ENCODE data around the gene BCAM.

BCAM gene

DNA sequence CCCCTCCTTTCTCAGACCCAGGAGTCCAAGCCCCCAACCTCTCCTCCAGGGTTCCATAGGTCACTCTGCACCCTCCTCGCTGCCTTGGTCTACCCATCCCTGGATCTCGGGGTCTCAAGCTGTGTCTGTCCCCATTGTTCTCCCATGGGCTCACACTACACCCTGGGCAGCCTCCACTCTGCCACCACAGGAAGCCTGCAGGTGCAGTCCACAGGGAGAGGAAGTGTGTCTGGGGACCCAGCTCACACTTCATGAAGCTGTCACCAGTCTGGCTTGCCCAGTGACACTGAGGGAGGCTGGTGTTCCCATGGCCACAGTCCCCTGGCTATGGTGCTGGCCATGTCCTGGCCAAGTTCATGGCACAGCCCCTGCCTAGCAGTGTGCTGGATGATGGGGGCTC, 42.5 kb downstream of the BCAM start:
- Histone ChIP-seq H3K4me1 (ENCODE audit: control insufficient read depth, low read length) (peaks cover under 1% of the 10 kb centered on the region; the same call in 1 of the 2 replicates), H3K9me3 (ENCODE audit: control insufficient read depth, insufficient read depth, low read length) (no peaks in the 10 kb centered on the region), H3K4me2 (ENCODE audit: low read length) (no peak overlapping the region), H3K36me3 (ENCODE audit: control insufficient read depth, low read length) (no peaks in the 10 kb centered on the region), H3K27ac (ENCODE audit: low read depth, low read length) (no peak overlapping the region), H3F3A (ENCODE audit: control insufficient read depth, insufficient read depth) (peaks cover 3% of the 10 kb centered on the region; the same call in 1 of the 2 replicates), H3K27me3 (ENCODE audit: control insufficient read depth, low read length) (peaks cover 46% of the 10 kb centered on the region), H3K79me2 (ENCODE audit: control insufficient read depth, low read length) (no peaks in the 10 kb centered on the region), H4K20me1 (ENCODE audit: control insufficient read depth, insufficient read depth, low read depth, low read length) (peaks cover 6% of the 10 kb centered on the region; the same call in 1 of the 2 replicates), H3K4me3 (ENCODE audit: low read length) (no peak overlapping the region), H3K9me2 (replicated peaks; ENCODE audit: control insufficient read depth, low read length) (no peaks in the 10 kb centered on the region)
- TF ChIP-seq EZH2phosphoT487 (IDR thresholded peaks at IDR 0.05; ENCODE audit: borderline replicate concordance, low read length) (no peak), CTCF (IDR thresholded peaks at IDR 0.05; ENCODE audit: low read depth, low read length, poor library complexity, severe bottlenecking) (no peak)

DNA sequence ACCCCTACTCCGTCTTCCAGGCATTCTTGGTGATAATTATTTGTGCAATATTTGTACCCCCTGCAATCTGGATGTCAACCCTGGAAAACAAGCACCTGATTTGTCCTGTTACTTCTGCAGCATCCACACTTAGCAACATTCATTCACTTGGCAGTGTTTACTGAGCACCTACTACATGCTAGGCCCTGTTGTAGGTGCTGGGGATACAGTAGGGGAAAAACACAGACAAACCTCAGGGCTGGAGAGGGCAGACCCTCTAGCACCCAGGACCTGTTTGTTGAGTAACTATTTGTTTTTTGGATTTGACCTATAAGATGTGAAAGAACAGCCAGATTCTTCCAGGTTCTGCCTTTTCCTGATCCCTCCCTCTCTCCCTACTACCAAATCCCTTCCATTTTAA, 46.7 kb downstream of the BCAM start:
- no peak overlapping the region for H3K4me2 ChIP-seq (ENCODE audit: low read length)
- H3K4me1 ChIP-seq (ENCODE audit: control insufficient read depth, low read length): peaks cover under 1% of the 10 kb centered on the region
- H3K36me3 ChIP-seq (ENCODE audit: control insufficient read depth, low read length): no peaks in the 10 kb centered on the region
- H3K9me2 ChIP-seq (replicated peaks; ENCODE audit: control insufficient read depth, low read length): no peaks in the 10 kb centered on the region
- no peak overlapping the region for H3K27ac ChIP-seq (ENCODE audit: low read depth, low read length)
- H3K9me3 ChIP-seq (ENCODE audit: control insufficient read depth, insufficient read depth, low read length): no peaks in the 10 kb centered on the region
- no peak for TF ChIP-seq EZH2phosphoT487 (IDR thresholded peaks at IDR 0.05; ENCODE audit: borderline replicate concordance, low read length)
- no peak for TF ChIP-seq CTCF (IDR thresholded peaks at IDR 0.05; ENCODE audit: low read depth, low read length, poor library complexity, severe bottlenecking)
- no peaks in the 10 kb centered on the region for H3K79me2 ChIP-seq (ENCODE audit: control insufficient read depth, low read length)
- no peaks in the 10 kb centered on the region for H3F3A ChIP-seq (ENCODE audit: control insufficient read depth, insufficient read depth)
- no peaks in the 10 kb centered on the region for H4K20me1 ChIP-seq (ENCODE audit: control insufficient read depth, insufficient read depth, low read depth, low read length)
- H3K27me3 ChIP-seq (ENCODE audit: control insufficient read depth, low read length): peaks cover 5% of the 10 kb centered on the region
- H3K4me3 ChIP-seq (ENCODE audit: low read length): no peak overlapping the region

- peaks cover 10% of the 10 kb centered on the region for H3K4me1 ChIP-seq (ENCODE audit: control insufficient read depth, low read length)
- no peaks in the 10 kb centered on the region for H3F3A ChIP-seq (ENCODE audit: control insufficient read depth, insufficient read depth)
- TF ChIP-seq CTCF (IDR thresholded peaks at IDR 0.05; ENCODE audit: low read depth, low read length, poor library complexity, severe bottlenecking) (no peak), EZH2phosphoT487 (IDR thresholded peaks at IDR 0.05; ENCODE audit: borderline replicate concordance, low read length) (no peak)
- no peak overlapping the region for H3K4me2 ChIP-seq (ENCODE audit: low read length)
- no peak overlapping the region for H3K27ac ChIP-seq (ENCODE audit: low read depth, low read length)
- no peaks in the 10 kb centered on the region for H3K79me2 ChIP-seq (ENCODE audit: control insufficient read depth, low read length)
- H3K9me3 ChIP-seq (ENCODE audit: control insufficient read depth, insufficient read depth, low read length): no peaks in the 10 kb centered on the region
- H4K20me1 ChIP-seq (ENCODE audit: control insufficient read depth, insufficient read depth, low read depth, low read length): no peaks in the 10 kb centered on the region
- no peaks in the 10 kb centered on the region for H3K9me2 ChIP-seq (replicated peaks; ENCODE audit: control insufficient read depth, low read length)
- H3K36me3 ChIP-seq (ENCODE audit: control insufficient read depth, low read length): no peaks in the 10 kb centered on the region
- peaks cover 3% of the 10 kb centered on the region; the same call in 1 of the 2 replicates for H3K27me3 ChIP-seq (ENCODE audit: control insufficient read depth, low read length)
- no peak overlapping the region for H3K4me3 ChIP-seq (ENCODE audit: low read length)
Observed at GRCh38 chr19:44856421-44857083, 47.6 kb downstream of the BCAM start.
